GM23248 (cell line): ENCODE data around the gene RNF130.

ENCODE experiments used
- EZH2 ChIP-seq: fragments of 200-600 bp; sonication (generic); IDR thresholded peaks from 2 replicates; pipeline ENCODE4 v1.6.1; 2018; ENCODE audit warnings: antibody characterized with exemption, mild to moderate bottlenecking; ENCODE audit not compliant: insufficient read depth, poor library complexity, severe bottlenecking
- EZH2phosphoT487 ChIP-seq: fragments of 200-600 bp; sonication (generic); IDR thresholded peaks from 2 replicates; pipeline ENCODE4 v1.6.1; 2018; ENCODE audit warnings: antibody characterized with exemption, moderate library complexity, mild to moderate bottlenecking, low read depth; ENCODE audit not compliant: insufficient read depth

- TF ChIP-seq EZH2 (no peak), EZH2phosphoT487 (no peak)
Measured at GRCh38 chr5:179967489-179967888, 104.1 kb downstream of the RNF130 start.
